WERI-Rb-1 (cell line): ENCODE data around the gene SSTR3.
"Not testable (repeated sequence)": the region's sequence is repeated elsewhere in the genome, so short reads cannot be mapped to it uniquely, and the experiment has no call there.

Source experiments
- DNase-seq: peaks from one replicate; pipeline ENCODE4 v3.0.0-alpha.2; 2020
- H3K27ac ChIP-seq: fragments of 250-450 bp; sonication (Bioruptor Pico); 2 replicates; pipeline ENCODE4 v1.5.1; 2020; ENCODE audit warnings: mild to moderate bottlenecking, moderate library complexity
- H3K27me3 ChIP-seq: fragments of 250-450 bp; sonication (Bioruptor Pico); 2 replicates; pipeline ENCODE4 v1.5.1; 2021; ENCODE audit warnings: mild to moderate bottlenecking, low read depth, moderate library complexity; ENCODE audit not compliant: insufficient read depth, severe bottlenecking
- H3K36me3 ChIP-seq: fragments of 250-450 bp; sonication (Bioruptor Pico); 2 replicates; pipeline ENCODE4 v1.5.1; 2020; ENCODE audit warnings: mild to moderate bottlenecking, moderate library complexity
- H3K4me3 ChIP-seq: 2 replicates; pipeline ENCODE4 v1.5.1; 2011; ENCODE audit warnings: low read depth, mild to moderate bottlenecking, control low read depth, low read length
- H3K9me3 ChIP-seq: fragments of 250-450 bp; sonication (Bioruptor Pico); 2 replicates; pipeline ENCODE4 v1.5.1; 2021; ENCODE audit warnings: mild to moderate bottlenecking, moderate library complexity; ENCODE audit not compliant: severe bottlenecking
- TF ChIP-seq, protein P1 (sequence below): IDR thresholded peaks from 2 replicates; pipeline ENCODE4 v1.5.1; 2011; ENCODE audit warnings: low read depth, mild to moderate bottlenecking, control low read depth, inconsistent platforms, low read length

SSTR3 gene

GRCh38 chr22:37253126-37253660 is 40.9 kb upstream of the SSTR3 start:
- TF ChIP-seq, protein P1, sequence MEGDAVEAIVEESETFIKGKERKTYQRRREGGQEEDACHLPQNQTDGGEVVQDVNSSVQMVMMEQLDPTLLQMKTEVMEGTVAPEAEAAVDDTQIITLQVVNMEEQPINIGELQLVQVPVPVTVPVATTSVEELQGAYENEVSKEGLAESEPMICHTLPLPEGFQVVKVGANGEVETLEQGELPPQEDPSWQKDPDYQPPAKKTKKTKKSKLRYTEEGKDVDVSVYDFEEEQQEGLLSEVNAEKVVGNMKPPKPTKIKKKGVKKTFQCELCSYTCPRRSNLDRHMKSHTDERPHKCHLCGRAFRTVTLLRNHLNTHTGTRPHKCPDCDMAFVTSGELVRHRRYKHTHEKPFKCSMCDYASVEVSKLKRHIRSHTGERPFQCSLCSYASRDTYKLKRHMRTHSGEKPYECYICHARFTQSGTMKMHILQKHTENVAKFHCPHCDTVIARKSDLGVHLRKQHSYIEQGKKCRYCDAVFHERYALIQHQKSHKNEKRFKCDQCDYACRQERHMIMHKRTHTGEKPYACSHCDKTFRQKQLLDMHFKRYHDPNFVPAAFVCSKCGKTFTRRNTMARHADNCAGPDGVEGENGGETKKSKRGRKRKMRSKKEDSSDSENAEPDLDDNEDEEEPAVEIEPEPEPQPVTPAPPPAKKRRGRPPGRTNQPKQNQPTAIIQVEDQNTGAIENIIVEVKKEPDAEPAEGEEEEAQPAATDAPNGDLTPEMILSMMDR = no peak
- H3K4me3 ChIP-seq = no peak overlapping the region

GRCh38 chr22:37251836-37252235 is 39.6 kb upstream of the SSTR3 start:
- H3K27ac ChIP-seq, H3K27me3 ChIP-seq, H3K4me3 ChIP-seq, H3K36me3 ChIP-seq, H3K9me3 ChIP-seq, DNase-seq: not testable (repeated sequence)

More at GRCh38 chr22:37253126-37253660, 40.9 kb upstream of the SSTR3 start:
- H3K27ac ChIP-seq = no peak overlapping the region
- H3K9me3 ChIP-seq = no peaks in the 10 kb centered on the region
- no peaks in the 10 kb centered on the region for H3K36me3 ChIP-seq
- DNase-seq = peak; percentile 5
- no peaks in the 10 kb centered on the region for H3K27me3 ChIP-seq

- Histone ChIP-seq H3K36me3 (no peaks in the 10 kb centered on the region), H3K9me3 (no peaks in the 10 kb centered on the region), H3K27me3 (no peaks in the 10 kb centered on the region), H3K27ac (no peak overlapping the region), H3K4me3 (no peak overlapping the region)
- peak; percentile 2 for DNase-seq
- TF ChIP-seq, protein P1 = no peak
Observed at GRCh38 chr22:37249986-37250385, 37.7 kb upstream of the SSTR3 start.

- DNase-seq = no peak
- Histone ChIP-seq H3K4me3 (no peak overlapping the region), H3K36me3 (no peaks in the 10 kb centered on the region), H3K9me3 (no peaks in the 10 kb centered on the region), H3K27me3 (no peaks in the 10 kb centered on the region), H3K27ac (no peak overlapping the region)
- TF ChIP-seq, protein P1 = no peak
Observed at GRCh38 chr22:37248251-37248650, 36.0 kb upstream of the SSTR3 start.

DNA sequence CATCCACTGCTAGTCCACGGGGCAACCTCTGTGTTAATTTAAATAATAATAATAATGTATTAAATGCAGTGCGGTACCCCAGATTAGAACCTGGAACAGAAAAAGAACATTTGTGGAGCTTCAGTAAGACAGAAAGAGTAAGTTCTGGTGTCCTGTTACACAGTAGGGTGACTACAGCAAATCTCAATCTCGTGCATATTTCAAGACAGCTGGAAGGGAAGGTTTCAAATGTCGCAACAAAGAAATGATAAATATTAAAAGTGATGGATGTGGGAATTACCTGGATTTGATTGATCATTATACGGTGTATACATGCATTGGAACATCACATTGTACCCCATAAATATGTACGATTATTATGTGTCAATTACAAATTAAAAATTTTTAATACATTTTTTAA is 33.5 kb upstream of the SSTR3 start:
- H3K36me3 ChIP-seq = no peaks in the 10 kb centered on the region
- H3K27ac ChIP-seq = no peak overlapping the region
- no peaks in the 10 kb centered on the region for H3K27me3 ChIP-seq
- H3K4me3 ChIP-seq = no peak overlapping the region
- no peak for DNase-seq
- H3K9me3 ChIP-seq = no peaks in the 10 kb centered on the region
- TF ChIP-seq, protein P1 = no peak

- DNase-seq = no peak
- Histone ChIP-seq H3K36me3 (no peaks in the 10 kb centered on the region), H3K27me3 (no peaks in the 10 kb centered on the region), H3K27ac (no peak overlapping the region), H3K4me3 (no peak overlapping the region), H3K9me3 (no peaks in the 10 kb centered on the region)
- TF ChIP-seq, protein P1 = no peak
Observed at GRCh38 chr22:37244922-37245722, 32.8 kb upstream of the SSTR3 start.
